Activated B cell treated with CpG ODN at 0.5 μM for 24 hours (primary cell): Measurements from ENCODE around the gene GSTM4. TPM values are rescaled to one million over a fixed set of nuclear protein-coding genes. Genes with fewer than 3 reads are reported as not detected.

Experiments used
- ATAC-seq: fragments of 200-7000 bp; cut with Tn5 transposase; one replicate; pipeline ENCODE4 v1.10.0; 2021; ENCODE audit warnings: low read depth, mild to moderate bottlenecking, moderate library complexity
- CTCF ChIA-PET: fragments of 350-600 bp; sonication (Branson Sonifier 250); formaldehyde crosslinking; loops from one replicate; lab custom pipeline; 2021; ENCODE audit warnings: antibody characterized with exemption; lab: Charles Lee
- POLR2A ChIA-PET: fragments of 350-600 bp; sonication (Branson Sonifier 250); formaldehyde crosslinking; loops from one replicate; lab custom pipeline; 2021; ENCODE audit warnings: antibody characterized with exemption; lab: Charles Lee
- DNase-seq: peaks from one replicate; pipeline ENCODE4 v3.0.0; 2022
- H3K27ac Mint-ChIP-seq: one replicate; pipeline ENCODE4 v1.8.0; 2020; ENCODE audit warnings: mixed read lengths
- H3K27me3 Mint-ChIP-seq: one replicate; pipeline ENCODE4 v1.8.0; 2021; ENCODE audit warnings: mixed read lengths
- H3K36me3 Mint-ChIP-seq: one replicate; pipeline ENCODE4 v1.8.0; 2021; ENCODE audit warnings: low read depth, mixed read lengths
- H3K4me1 Mint-ChIP-seq: one replicate; pipeline ENCODE4 v1.8.0; 2021; ENCODE audit warnings: mixed read lengths
- H3K4me3 Mint-ChIP-seq: one replicate; pipeline ENCODE4 v1.8.0; 2020; ENCODE audit warnings: mild to moderate bottlenecking, mixed read lengths
- H3K9me3 Mint-ChIP-seq: one replicate; pipeline ENCODE4 v1.8.0; 2020; ENCODE audit warnings: mixed read lengths
- CTCF ChIP-seq: fragments of 200-600 bp; IDR thresholded peaks from one replicate; pipeline ENCODE4 v1.8.0; 2022; ENCODE audit warnings: antibody characterized with exemption, mild to moderate bottlenecking
- intact Hi-C: fragments of 100-400 bp; cut with micrococcal nuclease; formaldehyde crosslinking; loops from one replicate; pipeline ENCODE4 v1.15.1; 2024
- total RNA-seq: library from RNA; stranded (reverse); gene quantifications from 2 replicates; pipeline ENCODE4 v1.2.3, GENCODE V29; 2022

The GSTM4 gene
- total RNA-seq, 1 donor from 2014 or later = 13.1 TPM

GRCh38 chr1:109630898-109631512 is 24.9 kb upstream of the GSTM4 start:
- DNase-seq (no peak), ATAC-seq (no peak)
- no peaks in the 10 kb centered on the region for H3K9me3 Mint-ChIP-seq
- H3K27ac Mint-ChIP-seq = no peak overlapping the region
- no peaks in the 10 kb centered on the region for H3K27me3 Mint-ChIP-seq
- intact Hi-C loops = loop anchor here (1.0 kb wide), 1 partner anchor 85 kb away; no protein-coding TSS in a partner anchor
- H3K4me3 Mint-ChIP-seq = no peak overlapping the region
- ChIA-PET CTCF (interaction anchor here (0.6 to 4.9 kb wide), 9 partner anchors 10 to 143 kb away, joined by 3 to 45 read pairs (median 4); partner anchors contain the start of genes AMPD2, GNAI3 and GNAT2), POLR2A (interaction anchor here (0.8 to 1.6 kb wide), 2 partner anchors 83 to 85 kb away, joined by 8 to 10 read pairs; partner anchors contain the start of gene GNAI3)
- TF ChIP-seq CTCF = no peak
- H3K36me3 Mint-ChIP-seq = peaks cover 58% of the 10 kb centered on the region
- peaks cover 12% of the 10 kb centered on the region for H3K4me1 Mint-ChIP-seq

- no peak for DNase-seq
- H3K9me3 Mint-ChIP-seq = no peaks in the 10 kb centered on the region
- TF ChIP-seq CTCF = no peak
- CTCF ChIA-PET = interaction anchor here (0.6 to 4.9 kb wide), 9 partner anchors 9 to 142 kb away, joined by 3 to 45 read pairs (median 4); partner anchors contain the start of genes AMPD2, GNAI3 and GNAT2
- H3K27ac Mint-ChIP-seq = no peak overlapping the region
- ATAC-seq = no peak
- peaks cover 12% of the 10 kb centered on the region for H3K4me1 Mint-ChIP-seq
- H3K27me3 Mint-ChIP-seq = no peaks in the 10 kb centered on the region
- peaks cover 51% of the 10 kb centered on the region for H3K36me3 Mint-ChIP-seq
- intact Hi-C loops = no loop called here
- no peak overlapping the region for H3K4me3 Mint-ChIP-seq
- POLR2A ChIA-PET = no interaction called here
These were observed 24.1 kb upstream of the GSTM4 start for GRCh38 chr1:109631513-109632505.

GRCh38 chr1:109632671-109633346 is 23.1 kb upstream of the GSTM4 start:
- POLR2A ChIA-PET = no interaction called here
- ATAC-seq (no peak), DNase-seq (no peak)
- TF ChIP-seq CTCF = no peak
- H3K27me3 Mint-ChIP-seq = no peaks in the 10 kb centered on the region
- no peaks in the 10 kb centered on the region for H3K9me3 Mint-ChIP-seq
- peaks cover 41% of the 10 kb centered on the region for H3K36me3 Mint-ChIP-seq
- peaks cover 12% of the 10 kb centered on the region for H3K4me1 Mint-ChIP-seq
- no peak overlapping the region for H3K27ac Mint-ChIP-seq
- H3K4me3 Mint-ChIP-seq = no peak overlapping the region
- intact Hi-C loops = no loop called here
- CTCF ChIA-PET = interaction anchor here (0.9 to 4.9 kb wide), 4 partner anchors 68 to 88 kb away, joined by 3 to 45 read pairs (median 4); partner anchors contain the start of gene GNAI3

GRCh38 chr1:109634292-109634691 is 21.6 kb upstream of the GSTM4 start:
- ChIA-PET CTCF (interaction anchor here (0.8 to 1.0 kb wide), 2 partner anchors 90 to 350 kb away, joined by 3 read pairs; partner anchors contain the start of gene AHCYL1), POLR2A (no interaction called here)
- peaks cover 12% of the 10 kb centered on the region for H3K4me1 Mint-ChIP-seq
- H3K4me3 Mint-ChIP-seq = no peak overlapping the region
- DNase-seq (no peak), ATAC-seq (no peak)
- no peaks in the 10 kb centered on the region for H3K9me3 Mint-ChIP-seq
- TF ChIP-seq CTCF = no peak
- H3K27me3 Mint-ChIP-seq = no peaks in the 10 kb centered on the region
- no peak overlapping the region for H3K27ac Mint-ChIP-seq
- H3K36me3 Mint-ChIP-seq = peaks cover 26% of the 10 kb centered on the region
- intact Hi-C loops = no loop called here
